Endothelial cell of umbilical vein (primary cell): Measurements from ENCODE around the gene CDH1. TPM values are rescaled to one million over a fixed set of nuclear protein-coding genes. Genes with fewer than 3 reads are reported as not detected.

Source experiments
- BruUV-seq: library from RNA; stranded (reverse); fragments of 400-500 nt; replicated peaks from 2 replicates; lab custom pipeline; 2021; lab: Mats Ljungman, UMichigan
- CTCF ChIA-PET: fragments of 300-600, 350-600 bp; sonication (Branson Sonifier 250); formaldehyde crosslinking; loops from one replicate; lab custom pipeline; 2021; ENCODE audit warnings: antibody characterized with exemption, inconsistent platforms; lab: Charles Lee
- POLR2A ChIA-PET: fragments of 300-600, 350-600 bp; sonication (Branson Sonifier 250); formaldehyde crosslinking; loops from one replicate; lab custom pipeline; 2021; ENCODE audit warnings: antibody characterized with exemption, inconsistent platforms; lab: Charles Lee
- DNase-seq: peaks from one replicate; pipeline ENCODE4 v3.0.0-alpha.2; 2011; ENCODE audit warnings: low read depth, low spot score
- FAIRE-seq: peaks from 2 replicates; lab custom pipeline; 2011; peaks lifted over from hg19 to GRCh38; lab: Jason Lieb, UNC
- H2AFZ ChIP-seq: 2 replicates; pipeline ENCODE4 v1.6.0; 2012; ENCODE audit warnings: low read depth, low read length, control low read depth, inconsistent platforms
- H3K27ac ChIP-seq: 2 replicates; pipeline ENCODE4 v1.5.1; 2011; ENCODE audit warnings: low read depth, mild to moderate bottlenecking, control low read depth, low read length, moderate library complexity; ENCODE audit not compliant: insufficient read depth
- H3K27me3 ChIP-seq, 2 experiments: 2 replicates each; pipeline versions ENCODE4 v1.6.0 to v1.6.1; 2011; ENCODE audit warnings: low read length in 2 of 2, mixed read lengths in 1 of 2; ENCODE audit not compliant: control insufficient read depth in 2 of 2, insufficient read depth in 2 of 2
- H3K36me3 ChIP-seq, 2 experiments: 2 replicates in 1 of 2; 3 replicates in 1 of 2; pipeline ENCODE4 v1.5.1; 2011; ENCODE audit warnings: low read length in 2 of 2, mild to moderate bottlenecking in 1 of 2, moderate library complexity in 1 of 2; ENCODE audit not compliant: control insufficient read depth in 2 of 2, insufficient read depth in 2 of 2; ENCODE audit errors: extremely low read depth in 1 of 2
- H3K4me1 ChIP-seq: 3 replicates; pipeline ENCODE4 v1.5.1; 2011; ENCODE audit warnings: mild to moderate bottlenecking, low read length; ENCODE audit not compliant: control insufficient read depth, insufficient read depth; ENCODE audit errors: extremely low read depth
- H3K4me2 ChIP-seq: 2 replicates; pipeline ENCODE4 v1.6.1; 2011; ENCODE audit warnings: low read length, control low read depth, mixed read lengths; ENCODE audit not compliant: insufficient read depth
- H3K4me3 ChIP-seq, 3 experiments: fragments of 200-600 bp in 1 of 3; sonication (generic), shearing (Covaris generic) in 1 of 3; replicated peaks in 1 of 3; 2 replicates each; pipeline ENCODE4 v1.5.1; 2011 to 2016; ENCODE audit warnings: control low read depth in 3 of 3, low read length in 3 of 3, mild to moderate bottlenecking in 2 of 3, inconsistent platforms in 1 of 3, low read depth in 1 of 3, moderate library complexity in 1 of 3; ENCODE audit not compliant: insufficient read depth in 1 of 3
- H3K79me2 ChIP-seq: 2 replicates; pipeline ENCODE4 v1.6.0; 2012; ENCODE audit warnings: low read length, inconsistent platforms; ENCODE audit not compliant: control insufficient read depth, insufficient read depth
- H3K9ac ChIP-seq: replicated peaks from 2 replicates; pipeline ENCODE3; 2011; ENCODE audit warnings: low read length, control low read depth; ENCODE audit not compliant: insufficient read depth; ENCODE audit errors: extremely low read depth
- H3K9me1 ChIP-seq: replicated peaks from 3 replicates; pipeline ENCODE4 v1.6.0; 2011; ENCODE audit warnings: mild to moderate bottlenecking, low read length; ENCODE audit not compliant: control insufficient read depth, insufficient read depth; ENCODE audit errors: extremely low read depth
- H3K9me3 ChIP-seq: replicated peaks from 2 replicates; pipeline ENCODE4 v1.5.1; 2012; ENCODE audit warnings: low read length, inconsistent platforms; ENCODE audit not compliant: control insufficient read depth, insufficient read depth
- H4K20me1 ChIP-seq: replicated peaks from 2 replicates; pipeline ENCODE3; 2011; ENCODE audit warnings: mild to moderate bottlenecking, low read length; ENCODE audit not compliant: control insufficient read depth, insufficient read depth; ENCODE audit errors: extremely low read depth
- CTCF ChIP-seq, 2 donors: IDR thresholded peaks; 1 replicate in 1 of 2; 2 replicates in 1 of 2; pipeline ENCODE4 v1.5.1; 2011; ENCODE audit warnings: low read length in 2 of 2, mild to moderate bottlenecking in 2 of 2, moderate library complexity in 2 of 2, control low read depth in 1 of 2, inconsistent platforms in 1 of 2, low read depth in 1 of 2; ENCODE audit not compliant: insufficient read depth in 1 of 2; ENCODE audit errors: extremely low read depth in 1 of 2
- FOS ChIP-seq: IDR thresholded peaks from 2 replicates; pipeline ENCODE4 v1.6.1; 2011; ENCODE audit warnings: mild to moderate bottlenecking, low read length, moderate library complexity, borderline replicate concordance; ENCODE audit not compliant: insufficient read depth
- GATA2 ChIP-seq: IDR thresholded peaks from 2 replicates; pipeline ENCODE4 v1.7.0; 2011; ENCODE audit warnings: low read depth, mild to moderate bottlenecking, moderate library complexity, mixed read lengths, low read length; ENCODE audit not compliant: insufficient read length, insufficient read depth
- JUN ChIP-seq: IDR thresholded peaks from 2 replicates; pipeline ENCODE4 v1.6.1; 2011; ENCODE audit warnings: borderline replicate concordance, low read depth; ENCODE audit not compliant: insufficient read length, insufficient read depth
- MYC ChIP-seq: IDR thresholded peaks from one replicate; pipeline ENCODE4 v1.6.1; 2011; ENCODE audit warnings: mild to moderate bottlenecking, low read depth, low read length
- POLR2A ChIP-seq: IDR thresholded peaks from 2 replicates; pipeline ENCODE4 v1.6.1; 2012; ENCODE audit warnings: low read depth, mild to moderate bottlenecking, control low read depth, low read length
- POLR2AphosphoS5 ChIP-seq: IDR thresholded peaks from 2 replicates; pipeline ENCODE4 v1.6.1; 2012; ENCODE audit warnings: low read depth, mild to moderate bottlenecking, control low read depth, low read length, moderate library complexity; ENCODE audit not compliant: insufficient read depth
- dilution Hi-C: fragments of 300-500 bp; cut with MboI; formaldehyde crosslinking; loops from one replicate; pipeline ENCODE4 v1.15.0; 2019; ENCODE audit warnings: low sequenced_read_pairs; ENCODE audit not compliant: extremely low pct_ligation_motif_present
- intact Hi-C: fragments of 100-400 bp; cut with micrococcal nuclease; formaldehyde crosslinking; loops from one replicate; pipeline ENCODE4 v1.10.0; 2022
- polyA plus RNA-seq, 4 experiments: library from polyadenylated mRNA; depleted of rRNA in 3 of 4; stranded (reverse) in 3 of 4; unstranded in 1 of 4; fragments of >200 nt; gene quantifications; 2 replicates each; pipeline versions ENCODE4 v1.2.1 to v1.2.3, GENCODE V29; 2011 to 2012; ENCODE audit warnings: missing spikeins in 1 of 4
- total RNA-seq: library from RNA; stranded (reverse); gene quantifications from 2 replicates; pipeline ENCODE4 v1.2.3, GENCODE V29; 2021
- TF ChIP-seq, protein P1 (sequence below): IDR thresholded peaks from 2 replicates; pipeline ENCODE4 v1.6.1; 2011; ENCODE audit not compliant: insufficient read depth, insufficient read length

CDH1 gene
- total and polyA plus RNA-seq, 2 donors (not counting 3 experiments of a cell fraction or from before 2014, with no cell fraction given), result 0.28 to 0.69 TPM

- DNase-seq (no peak), FAIRE-seq (no peak)
- TF ChIP-seq CTCF (IDR thresholded peaks at IDR 0.05; ENCODE audit: extremely low read depth in 1 of 2, insufficient read depth in 1 of 2, low read depth in 1 of 2, low read length in 2 of 2), result no peak
- no peak for TF ChIP-seq MYC
- TF ChIP-seq FOS, result no peak
- no peak for TF ChIP-seq POLR2AphosphoS5
- TF ChIP-seq, protein P1, sequence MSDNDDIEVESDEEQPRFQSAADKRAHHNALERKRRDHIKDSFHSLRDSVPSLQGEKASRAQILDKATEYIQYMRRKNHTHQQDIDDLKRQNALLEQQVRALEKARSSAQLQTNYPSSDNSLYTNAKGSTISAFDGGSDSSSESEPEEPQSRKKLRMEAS, result no peak
- no peak for TF ChIP-seq POLR2A
- TF ChIP-seq GATA2, result no peak
- TF ChIP-seq JUN, result no peak
- no peaks in the 10 kb centered on the region for H3K27me3 ChIP-seq
- ChIA-PET CTCF (interaction anchor here (0.6 to 1.6 kb wide), 3 partner anchors 10 to 90 kb away, joined by 3 to 5 read pairs (median 4); no protein-coding TSS in a partner anchor), POLR2A (interaction anchor here (0.6 kb wide), 1 partner anchor 403 kb away, joined by 3 read pairs; no protein-coding TSS in a partner anchor)
- dilution Hi-C loops (no loop called here), intact Hi-C loops (no loop called here)
- BruUV-seq, result no TSS peak
- H3K27ac ChIP-seq, result no peak overlapping the region
- no peaks in the 10 kb centered on the region for H3K4me1 ChIP-seq
- H3K4me2 ChIP-seq, result no peak overlapping the region
- no peak overlapping the region for H2AFZ ChIP-seq
- H3K9ac ChIP-seq, result no peak overlapping the region
- H3K4me3 ChIP-seq, result no peak overlapping the region
- H3K36me3 ChIP-seq, result no peaks in the 10 kb centered on the region
- no peaks in the 10 kb centered on the region for H3K9me3 ChIP-seq
- H3K79me2 ChIP-seq, result no peaks in the 10 kb centered on the region
- no peaks in the 10 kb centered on the region for H3K9me1 ChIP-seq
- H4K20me1 ChIP-seq, result no peaks in the 10 kb centered on the region
Measured at GRCh38 chr16:68814516-68814915, 77.4 kb downstream of the CDH1 start.
